ENCODE data around the gene ASB18.

ASB18 gene

GRCh38 chr2:236146436-236146835 lies 117.8 kb downstream of the ASB18 start:
- H3K27me3 Mint-ChIP-seq = peaks cover 21% of the 10 kb centered on the region
- H3K9me3 Mint-ChIP-seq = peaks cover 4% of the 10 kb centered on the region
- H3K4me3 Mint-ChIP-seq = no peak overlapping the region
- no peaks in the 10 kb centered on the region for H3K36me3 Mint-ChIP-seq (ENCODE audit: low read depth)
- no peak overlapping the region for H3K27ac Mint-ChIP-seq
- no peaks in the 10 kb centered on the region for H3K4me1 Mint-ChIP-seq (ENCODE audit: low read depth)

DNA sequence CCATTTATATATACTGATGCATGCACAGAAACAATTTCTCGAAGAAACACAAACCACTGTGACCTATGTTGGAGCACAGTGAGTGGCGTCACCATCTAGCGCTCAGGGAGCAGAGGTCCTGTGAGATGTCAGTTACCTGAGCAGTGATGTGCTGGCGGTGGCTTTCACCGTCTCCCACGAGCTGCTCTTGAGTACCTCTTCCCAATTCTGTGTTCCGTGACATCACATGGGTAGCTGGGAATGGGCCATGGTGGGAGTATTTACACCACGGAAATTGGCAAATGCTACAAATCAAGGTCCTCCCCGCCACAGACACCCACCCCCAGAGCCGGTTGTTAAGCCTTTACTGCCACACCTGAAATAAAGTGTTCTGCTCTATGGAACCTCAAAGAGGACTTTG lies 120.4 kb downstream of the ASB18 start:
- Mint-ChIP-seq H3K27me3 (peaks cover 25% of the 10 kb centered on the region), H3K4me1 (ENCODE audit: low read depth) (no peaks in the 10 kb centered on the region)

More for the DNA sequence above, 120.4 kb downstream of the ASB18 start:
- H3K27ac Mint-ChIP-seq = no peak overlapping the region
- H3K4me3 Mint-ChIP-seq = no peak overlapping the region
- H3K9me3 Mint-ChIP-seq = no peaks in the 10 kb centered on the region
- no peaks in the 10 kb centered on the region for H3K36me3 Mint-ChIP-seq (ENCODE audit: low read depth)

Data from stimulated activated naive CD8-positive, alpha-beta T cell treated with anti-CD3 and anti-CD28 coated beads, Interleukin-15, Interleukin-2, amounts not matched to agents 100 ng/mL and 50 ng/mL, for 24 hours (primary cell).